ENCODE data around the gene EIF1B. TPM values are rescaled to one million over a fixed set of nuclear protein-coding genes. Genes with fewer than 3 reads are reported as not detected.

The EIF1B gene
- total RNA-seq, 6 experiments from 2014 or later: 32.0 to 41.6 (median 38.3) TPM

GRCh38 chr3:40308725-40309417 is 636 bp upstream of the EIF1B start:
- no peak for TF ChIP-seq CTCF (IDR thresholded peaks at IDR 0.05)
- Mint-ChIP-seq H3K4me1 (ENCODE audit: low read depth) (peaks cover 53% of the 10 kb centered on the region), H3K9me3 (no peaks in the 10 kb centered on the region), H3K27ac (peak overlapping the region; percentile 99), H3K27me3 (ENCODE audit: insufficient read depth) (peaks cover 5% of the 10 kb centered on the region), H3K4me3 (peak overlapping the region; percentile 99), H3K36me3 (ENCODE audit: low read depth) (peaks cover 24% of the 10 kb centered on the region)
- DNase-seq: no peak

DNA sequence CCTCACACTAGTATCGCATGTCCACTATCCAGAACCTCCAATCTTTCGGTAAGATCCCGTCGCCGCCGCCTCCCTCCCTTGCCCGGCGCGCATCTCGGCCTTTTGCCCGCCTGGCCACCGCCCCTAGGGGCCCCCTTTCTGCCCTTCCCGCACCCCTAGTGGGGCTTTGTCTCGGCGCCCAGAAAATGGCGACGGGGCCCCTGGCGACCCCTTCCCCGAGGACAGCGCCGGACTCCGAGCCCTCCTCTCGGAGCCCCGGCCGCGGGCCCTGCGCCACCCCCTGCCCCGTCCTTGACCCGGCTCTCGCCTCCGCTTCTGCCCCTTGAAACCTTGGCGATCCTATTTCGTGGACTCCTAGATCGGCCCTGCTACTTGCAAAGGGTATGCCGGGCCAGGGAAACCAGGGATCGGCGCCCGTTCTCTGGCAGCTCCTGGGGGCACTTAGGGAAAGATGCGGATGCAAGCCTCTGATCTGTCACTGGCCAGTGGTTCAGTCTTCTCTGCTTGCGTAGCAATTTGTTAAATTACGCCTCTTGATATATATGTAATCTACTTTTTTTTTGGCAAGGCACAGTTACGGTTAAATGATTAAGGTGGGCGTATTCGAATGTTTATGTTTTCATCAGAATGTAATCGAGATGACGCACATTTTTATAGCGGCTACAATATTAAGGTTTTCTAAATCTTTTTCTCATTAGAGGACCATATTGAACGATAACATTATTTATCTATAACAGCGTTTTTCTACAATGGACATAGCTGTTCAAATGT is 603 bp downstream of the EIF1B start:
- TF ChIP-seq CTCF (IDR thresholded peaks at IDR 0.05): no peak
- peaks cover 24% of the 10 kb centered on the region for H3K36me3 Mint-ChIP-seq (ENCODE audit: low read depth)
- peak overlapping the region; percentile 99 for H3K27ac Mint-ChIP-seq
- peaks cover 61% of the 10 kb centered on the region for H3K4me1 Mint-ChIP-seq (ENCODE audit: low read depth)
- peak overlapping the region; percentile 99 for H3K4me3 Mint-ChIP-seq
- DNase-seq: peak; percentile 13
- peaks cover 5% of the 10 kb centered on the region for H3K27me3 Mint-ChIP-seq (ENCODE audit: insufficient read depth)
- no peaks in the 10 kb centered on the region for H3K9me3 Mint-ChIP-seq

DNA sequence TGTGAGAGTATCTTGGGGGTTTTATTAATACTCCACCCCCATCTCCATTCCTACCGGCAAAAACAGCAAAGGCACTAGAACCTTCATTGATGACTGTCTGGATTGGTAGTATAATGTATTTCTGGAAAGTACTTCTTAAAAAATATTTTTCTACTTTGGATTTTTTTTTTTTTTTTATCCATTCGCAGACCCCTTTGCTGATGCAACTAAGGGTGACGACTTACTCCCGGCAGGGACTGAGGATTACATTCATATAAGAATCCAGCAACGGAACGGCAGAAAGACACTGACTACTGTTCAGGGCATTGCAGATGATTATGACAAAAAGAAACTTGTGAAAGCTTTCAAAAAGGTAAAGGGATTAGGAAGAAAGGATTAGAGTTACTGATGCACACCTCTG is 1.2 kb downstream of the EIF1B start:
- peaks cover 5% of the 10 kb centered on the region for H3K27me3 Mint-ChIP-seq (ENCODE audit: insufficient read depth)
- H3K27ac Mint-ChIP-seq: peak overlapping the region; percentile 99
- peaks cover 61% of the 10 kb centered on the region for H3K4me1 Mint-ChIP-seq (ENCODE audit: low read depth)

DNA sequence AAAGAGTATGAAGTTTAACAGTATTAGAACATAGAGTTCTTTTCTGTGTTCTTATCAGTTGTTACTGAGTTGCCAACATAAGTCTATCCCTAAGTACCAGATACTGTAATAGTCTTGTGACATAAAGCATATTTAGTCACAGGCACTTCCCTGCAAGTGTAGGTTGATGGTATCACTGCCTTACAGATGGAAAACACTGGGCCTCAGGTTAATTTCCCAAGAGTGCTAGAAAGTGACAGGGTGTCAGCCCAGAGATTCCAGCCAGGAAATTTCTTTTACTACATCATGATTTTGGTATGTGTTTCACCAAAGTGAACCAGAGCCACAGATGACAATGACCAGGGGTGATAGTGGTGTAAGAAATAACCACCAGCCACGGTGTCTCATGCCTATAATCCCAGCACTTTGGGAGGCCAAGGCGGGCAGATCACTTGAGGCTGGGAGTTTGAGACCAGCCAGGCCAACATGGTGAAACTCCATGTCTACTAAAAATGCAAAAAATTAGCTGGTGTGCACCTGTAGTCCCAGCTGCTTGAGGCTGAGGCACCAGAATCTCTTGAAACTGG is 3.2 kb downstream of the EIF1B start:
- no peak for TF ChIP-seq CTCF (IDR thresholded peaks at IDR 0.05)
- Mint-ChIP-seq H3K4me1 (ENCODE audit: low read depth) (peaks cover 47% of the 10 kb centered on the region), H3K27ac (peak overlapping the region; percentile 65), H3K9me3 (no peaks in the 10 kb centered on the region), H3K4me3 (no peak overlapping the region), H3K27me3 (ENCODE audit: insufficient read depth) (peaks cover 5% of the 10 kb centered on the region), H3K36me3 (ENCODE audit: low read depth) (peaks cover 24% of the 10 kb centered on the region)
- peak; percentile 25 for DNase-seq

More for the DNA sequence above, 1.2 kb downstream of the EIF1B start:
- Mint-ChIP-seq H3K36me3 (ENCODE audit: low read depth) (peaks cover 24% of the 10 kb centered on the region), H3K4me3 (peak overlapping the region; percentile 99), H3K9me3 (no peaks in the 10 kb centered on the region)
- DNase-seq: no peak
- TF ChIP-seq CTCF (IDR thresholded peaks at IDR 0.05): no peak

GRCh38 chr3:40313975-40314860 is 4.7 kb downstream of the EIF1B start:
- no peaks in the 10 kb centered on the region for H3K9me3 Mint-ChIP-seq
- peak overlapping the region; percentile 19; the same call in 1 of the 2 replicates for H3K27ac Mint-ChIP-seq
- peaks cover 41% of the 10 kb centered on the region for H3K4me1 Mint-ChIP-seq (ENCODE audit: low read depth)
- DNase-seq: peak; percentile 9
- no peak overlapping the region for H3K4me3 Mint-ChIP-seq
- no peak for TF ChIP-seq CTCF (IDR thresholded peaks at IDR 0.05)
- H3K36me3 Mint-ChIP-seq (ENCODE audit: low read depth): peaks cover 24% of the 10 kb centered on the region
- H3K27me3 Mint-ChIP-seq (ENCODE audit: insufficient read depth): peaks cover 6% of the 10 kb centered on the region

Data from HFFc6 (cell line).